H1 (cell line): ENCODE data around the gene STK32C.

Experiments
- CHD2 ChIP-seq: IDR thresholded peaks from 2 replicates; pipeline ENCODE4 v1.6.1; 2012; ENCODE audit warnings: low read length, improper control_type of control experiment
- CTCF ChIP-seq, 3 experiments: IDR thresholded peaks; 1 replicate in 2 of 3; 2 replicates in 1 of 3; pipeline versions ENCODE4 v1.5.1 to v1.6.1; 2011; ENCODE audit warnings: low read length in 3 of 3, mild to moderate bottlenecking in 3 of 3, inconsistent platforms in 2 of 3, low read depth in 1 of 3, moderate library complexity in 1 of 3; ENCODE audit not compliant: insufficient read depth in 1 of 3; ENCODE audit errors: control extremely low read depth in 1 of 3
- EP300 ChIP-seq, 2 experiments: IDR thresholded peaks; 1 replicate in 1 of 2; 2 replicates in 1 of 2; pipeline ENCODE4 v1.6.1; 2011 to 2012; ENCODE audit warnings: low read depth in 2 of 2, low read length in 2 of 2, mild to moderate bottlenecking in 2 of 2, borderline replicate concordance in 1 of 2, inconsistent platforms in 1 of 2, moderate library complexity in 1 of 2
- EZH2 ChIP-seq: fragments of 200-600 bp; sonication (generic); IDR thresholded peaks from 2 replicates; pipeline ENCODE4 v1.7.1; 2012; ENCODE audit warnings: low read depth, mild to moderate bottlenecking, moderate library complexity, low read length, inconsistent platforms; ENCODE audit not compliant: severe bottlenecking
- HDAC2 ChIP-seq, 2 experiments: fragments of 300-600 bp in 1 of 2; sonication (generic) in 1 of 2; IDR thresholded peaks; 2 replicates each; pipeline ENCODE4 v1.6.1; 2011 to 2012; ENCODE audit warnings: low read depth in 2 of 2, low read length in 2 of 2, mild to moderate bottlenecking in 2 of 2, moderate library complexity in 2 of 2, borderline replicate concordance in 1 of 2, inconsistent platforms in 1 of 2
- POLR2AphosphoS5 ChIP-seq: IDR thresholded peaks from 2 replicates; pipeline ENCODE4 v1.6.1; 2011; ENCODE audit warnings: low read depth, low read length
- SAP30 ChIP-seq: fragments of 300-600 bp; sonication (generic); IDR thresholded peaks from 2 replicates; pipeline ENCODE4 v1.7.1; 2012; ENCODE audit warnings: low read length, moderate library complexity, mild to moderate bottlenecking, inconsistent platforms; ENCODE audit not compliant: insufficient read depth, insufficient replicate concordance
- ZNF274 ChIP-seq: IDR thresholded peaks from 2 replicates; pipeline ENCODE4 v1.7.0; 2012; ENCODE audit warnings: low read length, borderline replicate concordance; ENCODE audit errors: extremely low read depth

- no peak for TF ChIP-seq CTCF (IDR thresholded peaks at IDR 0.05; ENCODE audit: control extremely low read depth in 1 of 3, insufficient read depth in 1 of 3, low read depth in 1 of 3, low read length in 3 of 3)
- TF ChIP-seq HDAC2 (IDR thresholded peaks at IDR 0.05; ENCODE audit: borderline replicate concordance in 1 of 2, low read depth in 2 of 2, low read length in 2 of 2): no peak
- TF ChIP-seq ZNF274: no peak
- no peak for TF ChIP-seq POLR2AphosphoS5
- TF ChIP-seq CHD2: no peak
- TF ChIP-seq SAP30: no peak
- TF ChIP-seq EP300 (IDR thresholded peaks at IDR 0.05; ENCODE audit: borderline replicate concordance in 1 of 2, low read depth in 2 of 2, low read length in 2 of 2): no peak
- no peak for TF ChIP-seq EZH2
Observed at GRCh38 chr10:132335189-132336063, 27.7 kb upstream of the STK32C start.
